Large intestine (tissue), 1 donor: ENCODE measurements around the gene MED13. TPM values are rescaled to one million over a fixed set of nuclear protein-coding genes. Genes with fewer than 3 reads are reported as not detected.

Source experiments
- polyA plus RNA-seq: library from polyadenylated mRNA; unstranded; fragments of 120-200 nt; gene quantifications from one replicate; pipeline ENCODE4 v1.2.1, GENCODE V29; 2013

Gene MED13
- polyA plus RNA-seq, 1 donor, result 29.3 TPM

Other genes with a start within 250 kb of the MED13 start
- gene BRIP1, start 201.8 kb downstream of the MED13 start, polyA plus RNA-seq, result 6.4 TPM
- gene INTS2, start 137.3 kb downstream of the MED13 start, polyA plus RNA-seq, result 9.0 TPM